SW480 (cell line): ENCODE results near the gene OR10P1.

Experiments
- DNase-seq: peaks from one replicate; pipeline ENCODE4 v3.0.0-alpha.2; 2016; ENCODE audit warnings: low spot score

OR10P1 gene

GRCh38 chr12:55686366-55687010 is 49.8 kb downstream of the OR10P1 start:
- no peak for DNase-seq
